Natural killer cell (primary cell): ENCODE data around the gene TBC1D17. TPM values are rescaled to one million over a fixed set of nuclear protein-coding genes. Genes with fewer than 3 reads are reported as not detected.

Experiments
- ATAC-seq, 3 donors: fragments of 150-1000 bp in 2 of 3; fragments of 200-7000 bp in 1 of 3; cut with Tn5 transposase; 1 replicate in 1 of 3; 2 replicates in 2 of 3; pipeline ENCODE4 v1.10.0; 2021; ENCODE audit warnings: mild to moderate bottlenecking in 2 of 3, moderate library complexity in 2 of 3
- DNase-seq, 2 donors: peaks; one replicate each; pipeline versions ENCODE4 v3.0.0 to v3.0.0-alpha.2; 2013 to 2021; ENCODE audit warnings: mixed read lengths in 1 of 2
- H3K27ac ChIP-seq: one replicate; pipeline ENCODE4 v1.5.1; 2013; ENCODE audit warnings: mild to moderate bottlenecking, low read length
- H3K27me3 ChIP-seq: one replicate; pipeline ENCODE4 v1.6.1; 2013; ENCODE audit warnings: low read length; ENCODE audit not compliant: control insufficient read depth, insufficient read depth
- H3K36me3 ChIP-seq: one replicate; pipeline ENCODE4 v1.6.1; 2013; ENCODE audit warnings: low read length; ENCODE audit not compliant: control insufficient read depth, insufficient read depth
- H3K4me1 ChIP-seq: one replicate; pipeline ENCODE4 v1.6.1; 2013; ENCODE audit warnings: low read length; ENCODE audit not compliant: control insufficient read depth, insufficient read depth
- H3K4me3 ChIP-seq: one replicate; pipeline ENCODE4 v1.5.1; 2013; ENCODE audit warnings: low read length
- H3K9me3 ChIP-seq: one replicate; pipeline ENCODE4 v1.6.1; 2013; ENCODE audit warnings: low read length; ENCODE audit not compliant: control insufficient read depth, insufficient read depth
- H3K27ac Mint-ChIP-seq, 2 donors: one replicate each; pipeline ENCODE4 v1.8.0; 2022; ENCODE audit warnings: mild to moderate bottlenecking in 2 of 2, mixed read lengths in 2 of 2, moderate library complexity in 1 of 2
- H3K27me3 Mint-ChIP-seq, 2 donors: one replicate each; pipeline ENCODE4 v1.8.0; 2022; ENCODE audit warnings: low read depth in 2 of 2, mixed read lengths in 2 of 2
- H3K36me3 Mint-ChIP-seq: one replicate; pipeline ENCODE4 v1.8.0; 2022; ENCODE audit warnings: mixed read lengths
- H3K4me1 Mint-ChIP-seq, 2 donors: one replicate each; pipeline ENCODE4 v1.8.0; 2022; ENCODE audit warnings: mixed read lengths in 2 of 2
- H3K4me3 Mint-ChIP-seq: one replicate; pipeline ENCODE4 v1.8.0; 2022; ENCODE audit warnings: mild to moderate bottlenecking, moderate library complexity, mixed read lengths
- H3K9me3 Mint-ChIP-seq, 2 donors: one replicate each; pipeline ENCODE4 v1.8.0; 2022; ENCODE audit warnings: mixed read lengths in 2 of 2
- WGBS: methylation state at CpG from one replicate; pipeline ENCODE4 v1.1.7; 2013; ENCODE audit warnings: missing lambda C conversion rate; ENCODE audit not compliant: insufficient coverage; 5-methylcytosine and 5-hydroxymethylcytosine counted together
- intact Hi-C: fragments of 100-400 bp; cut with micrococcal nuclease; formaldehyde crosslinking; loops from one replicate; pipeline ENCODE4 v1.14.2; 2022
- total RNA-seq, 4 donors: library from RNA; stranded (reverse); fragments of 120-200 nt in 1 of 4; gene quantifications; one replicate each; pipeline versions ENCODE4 v1.2.3 to v1.2.4, GENCODE V29; 2013 to 2022
- TF ChIP-seq, protein P1 (sequence below): fragments of 200-600 bp; IDR thresholded peaks from one replicate; pipeline ENCODE4 v1.8.0; 2022; ENCODE audit warnings: antibody characterized with exemption

Gene TBC1D17
- total RNA-seq, 3 donors from 2014 or later (not counting 1 experiment from before 2014, with no cell fraction given), result 45.8 to 59.7 (median 54.4) TPM

DNA sequence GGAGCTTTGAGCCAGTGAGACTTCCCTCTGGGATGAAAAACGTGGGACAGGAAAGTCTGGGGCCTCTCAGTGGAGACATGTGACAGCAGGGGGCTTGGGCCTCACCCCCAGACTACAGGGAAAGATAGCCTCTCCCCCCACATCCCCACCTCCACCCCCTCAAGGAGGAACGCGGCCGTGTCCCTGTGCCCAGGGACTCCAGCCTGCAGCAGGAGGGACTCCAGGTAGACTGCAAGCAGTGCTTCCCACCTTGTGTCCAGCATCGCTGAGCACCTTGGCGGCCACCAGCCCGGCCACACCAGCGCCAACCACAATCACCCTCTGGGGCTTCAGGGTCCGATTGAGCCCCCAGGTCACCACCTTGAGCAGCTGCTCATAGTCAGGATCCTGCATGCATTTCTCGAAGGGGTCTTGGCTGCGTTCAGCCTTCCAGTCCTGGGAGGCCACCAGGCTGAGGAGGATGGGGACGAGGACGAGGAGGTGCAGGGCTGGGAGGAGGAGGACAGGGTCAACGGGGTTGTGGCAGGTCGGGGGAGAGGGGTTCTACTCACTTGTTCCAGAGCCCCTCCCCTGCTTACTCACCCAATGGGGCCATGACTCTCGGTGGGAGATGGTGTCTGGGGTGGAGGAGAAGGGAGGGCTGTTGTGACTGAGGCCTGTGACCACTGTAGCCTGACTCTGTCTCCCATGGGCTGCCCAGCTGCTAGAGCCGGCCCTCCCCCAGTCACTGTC is 18.2 kb downstream of the TBC1D17 start:
- peak overlapping the region; percentile 1 for H3K4me3 ChIP-seq
- no peaks in the 10 kb centered on the region for H3K27me3 ChIP-seq
- Mint-ChIP-seq H3K9me3 (no peaks in the 10 kb centered on the region), H3K4me1 (peaks cover 19 to 20% of the 10 kb centered on the region in 2 donors), H3K27me3 (no peaks in the 10 kb centered on the region), H3K4me3 (no peak overlapping the region), H3K27ac (peak overlapping the region; percentile 87 to 97), H3K36me3 (no peaks in the 10 kb centered on the region)
- WGBS, result 70% methylated on average over 15 of the region's 17 CpGs
- H3K9me3 ChIP-seq, result no peaks in the 10 kb centered on the region
- ATAC-seq (no peak), DNase-seq (no peak)
- H3K4me1 ChIP-seq, result peaks cover 43% of the 10 kb centered on the region
- H3K27ac ChIP-seq, result peak overlapping the region; percentile 96
- TF ChIP-seq, protein P1, sequence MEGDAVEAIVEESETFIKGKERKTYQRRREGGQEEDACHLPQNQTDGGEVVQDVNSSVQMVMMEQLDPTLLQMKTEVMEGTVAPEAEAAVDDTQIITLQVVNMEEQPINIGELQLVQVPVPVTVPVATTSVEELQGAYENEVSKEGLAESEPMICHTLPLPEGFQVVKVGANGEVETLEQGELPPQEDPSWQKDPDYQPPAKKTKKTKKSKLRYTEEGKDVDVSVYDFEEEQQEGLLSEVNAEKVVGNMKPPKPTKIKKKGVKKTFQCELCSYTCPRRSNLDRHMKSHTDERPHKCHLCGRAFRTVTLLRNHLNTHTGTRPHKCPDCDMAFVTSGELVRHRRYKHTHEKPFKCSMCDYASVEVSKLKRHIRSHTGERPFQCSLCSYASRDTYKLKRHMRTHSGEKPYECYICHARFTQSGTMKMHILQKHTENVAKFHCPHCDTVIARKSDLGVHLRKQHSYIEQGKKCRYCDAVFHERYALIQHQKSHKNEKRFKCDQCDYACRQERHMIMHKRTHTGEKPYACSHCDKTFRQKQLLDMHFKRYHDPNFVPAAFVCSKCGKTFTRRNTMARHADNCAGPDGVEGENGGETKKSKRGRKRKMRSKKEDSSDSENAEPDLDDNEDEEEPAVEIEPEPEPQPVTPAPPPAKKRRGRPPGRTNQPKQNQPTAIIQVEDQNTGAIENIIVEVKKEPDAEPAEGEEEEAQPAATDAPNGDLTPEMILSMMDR, result no peak
- no peaks in the 10 kb centered on the region for H3K36me3 ChIP-seq
- intact Hi-C loops, result loop anchor here (2.0 kb wide), 1 partner anchor 19 kb away; the partner anchor contains the start of genes AKT1S1 and TBC1D17

DNA sequence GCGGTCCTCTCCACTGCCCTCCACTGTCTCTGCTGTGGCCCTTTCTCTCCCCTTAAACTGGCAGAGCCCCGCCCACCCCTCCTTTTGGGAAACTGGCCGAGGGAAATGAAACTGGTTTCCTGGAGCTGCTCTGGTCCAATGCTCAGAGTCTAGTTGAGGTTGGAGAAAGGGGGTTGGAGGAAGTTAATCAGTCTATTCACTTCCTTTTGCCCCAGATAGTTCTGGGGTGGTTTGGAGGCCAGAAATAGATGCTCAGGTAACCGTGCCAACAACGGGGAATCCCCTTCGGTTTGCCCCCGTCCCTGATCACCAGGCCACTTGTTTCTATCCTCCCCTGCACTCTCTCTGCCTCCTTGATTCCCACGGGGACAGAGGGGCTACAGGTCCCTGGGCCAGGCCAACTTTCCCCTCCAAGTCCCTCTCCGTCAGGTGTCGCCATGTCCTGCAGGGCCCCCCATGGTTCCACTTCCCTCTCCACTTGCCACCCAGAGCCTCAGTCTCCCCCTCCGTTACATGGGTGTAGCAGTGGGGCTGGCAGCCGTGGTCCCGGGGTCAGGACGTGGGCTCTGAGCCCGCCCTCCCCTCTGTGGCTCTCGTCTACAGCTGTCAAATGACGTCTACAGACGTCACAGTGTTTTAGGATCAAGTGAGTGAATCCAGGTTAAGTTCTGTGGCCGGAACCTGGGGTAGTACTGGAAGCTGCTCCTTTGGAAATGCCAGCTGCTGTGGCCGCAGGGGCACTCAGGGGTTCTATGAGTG is 19.5 kb downstream of the TBC1D17 start, which contains the start of gene IL4I1:
TSS of gene IL4I1 (minus strand) at position 25 of the 759 bp plus-strand sequence. CDS start 727 bp downstream, outside the sequence.
- peaks cover 19 to 20% of the 10 kb centered on the region in 2 donors for H3K4me1 Mint-ChIP-seq
- peak within 1 kb of the TSS; percentile 20 for H3K4me3 ChIP-seq
- intact Hi-C loops, result loop anchor here (2.0 kb wide), 1 partner anchor 20 kb away; the partner anchor contains the start of genes AKT1S1 and TBC1D17

DNA sequence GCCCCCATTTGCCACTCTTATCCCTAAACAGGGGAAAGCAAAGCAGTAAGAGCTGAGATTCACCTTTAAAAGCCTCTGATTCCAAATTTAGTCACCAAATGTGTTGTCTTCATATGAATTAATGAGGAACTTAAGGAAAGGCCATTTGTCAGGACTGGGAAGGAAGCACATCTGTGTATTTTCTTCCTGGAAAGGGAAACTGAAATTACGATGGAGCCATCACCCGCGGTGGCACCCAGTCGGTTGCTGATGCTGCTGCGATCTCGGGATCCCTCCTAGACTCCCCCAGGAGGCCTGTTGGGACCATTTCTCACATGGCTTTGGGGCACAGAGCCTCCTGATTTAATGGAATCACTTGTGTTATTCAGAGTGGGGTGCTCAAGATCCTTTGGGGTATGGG is 26.6 kb downstream of the TBC1D17 start:
- peaks cover 19% of the 10 kb centered on the region for H3K36me3 ChIP-seq
- Mint-ChIP-seq H3K4me3 (no peak overlapping the region), H3K4me1 (peaks cover 0 to 4% of the 10 kb centered on the region in 2 donors), H3K27me3 (no peaks in the 10 kb centered on the region), H3K27ac (no peak overlapping the region), H3K36me3 (no peaks in the 10 kb centered on the region), H3K9me3 (no peaks in the 10 kb centered on the region)
- peaks cover 3% of the 10 kb centered on the region for H3K4me1 ChIP-seq
- WGBS, result 19% methylated on average over 6 of the region's 6 CpGs
- TF ChIP-seq, protein P1, result no peak
- ATAC-seq (no peak), DNase-seq (no peak)
- H3K4me3 ChIP-seq, result no peak overlapping the region
- H3K9me3 ChIP-seq, result no peaks in the 10 kb centered on the region
- no peaks in the 10 kb centered on the region for H3K27me3 ChIP-seq
- intact Hi-C loops, result no loop called here
- no peak overlapping the region for H3K27ac ChIP-seq

More for the DNA sequence above, 19.5 kb downstream of the TBC1D17 start, which contains the start of gene IL4I1:
- TF ChIP-seq, protein P1, result no peak
- Mint-ChIP-seq H3K27ac (peak within 1 kb of the TSS; percentile 87 to 97), H3K4me3 (peak within 1 kb of the TSS; percentile 80), H3K9me3 (no peaks in the 10 kb centered on the region), H3K36me3 (no peaks in the 10 kb centered on the region), H3K27me3 (no peaks in the 10 kb centered on the region)
- Histone ChIP-seq H3K4me1 (peaks cover 43% of the 10 kb centered on the region), H3K36me3 (no peaks in the 10 kb centered on the region), H3K27me3 (no peaks in the 10 kb centered on the region), H3K27ac (peak within 1 kb of the TSS; percentile 96), H3K9me3 (no peaks in the 10 kb centered on the region)
- WGBS, result 5% methylated on average over 20 of the region's 20 CpGs
- ATAC-seq (peak; percentile 70 to 80 (median 76)), DNase-seq (peak; percentile 59 to 90)
